OCI-LY1 (cell line): Measurements from ENCODE around the gene TMEM151A.

Experiments used
- H2AFZ ChIP-seq: fragments of 200-600 bp; sonication (generic), shearing (Covaris generic); 2 replicates; pipeline ENCODE4 v1.6.0; 2014; ENCODE audit warnings: antibody characterized with exemption, mild to moderate bottlenecking, low read length
- H3F3A ChIP-seq: fragments of 200-600 bp; sonication (generic), shearing (Covaris generic); 2 replicates; pipeline ENCODE4 v1.6.0; 2014; ENCODE audit warnings: mild to moderate bottlenecking, antibody characterized with exemption, low read length, moderate library complexity; ENCODE audit not compliant: insufficient read depth
- H3K27ac ChIP-seq: fragments of 200-600 bp; sonication (generic); 2 replicates; pipeline ENCODE4 v1.5.1; 2014; ENCODE audit warnings: low read length, mixed run types, mild to moderate bottlenecking, low read depth; ENCODE audit not compliant: poor library complexity, severe bottlenecking
- H3K27me3 ChIP-seq: fragments of 200-600 bp; sonication (generic); 2 replicates; pipeline ENCODE4 v1.6.0; 2014; ENCODE audit warnings: antibody characterized with exemption, mild to moderate bottlenecking, low read length, moderate library complexity; ENCODE audit not compliant: insufficient read depth
- H3K36me3 ChIP-seq: fragments of 200-600 bp; sonication (generic); 2 replicates; pipeline ENCODE4 v1.6.1; 2014; ENCODE audit warnings: mild to moderate bottlenecking, antibody characterized with exemption, low read length, moderate library complexity, mixed read lengths; ENCODE audit not compliant: insufficient read depth
- H3K4me1 ChIP-seq: fragments of 200-600 bp; sonication (generic); 2 replicates; pipeline ENCODE4 v1.5.1; 2014; ENCODE audit warnings: mild to moderate bottlenecking, low read length, moderate library complexity; ENCODE audit not compliant: insufficient read depth, severe bottlenecking
- H3K4me2 ChIP-seq: fragments of 200-600 bp; sonication (generic), shearing (Covaris generic); 2 replicates; pipeline ENCODE4 v1.6.1; 2014; ENCODE audit warnings: low read length
- H3K4me3 ChIP-seq: fragments of 200-600 bp; sonication (generic); 2 replicates; pipeline ENCODE4 v1.5.1; 2014; ENCODE audit warnings: low read length, low read depth, mild to moderate bottlenecking, mixed read lengths; ENCODE audit not compliant: poor library complexity, severe bottlenecking
- H3K79me2 ChIP-seq: fragments of 200-600 bp; shearing (Covaris generic); 2 replicates; pipeline ENCODE4 v1.6.1; 2016; ENCODE audit warnings: mixed run types, low read length, mixed read lengths; ENCODE audit not compliant: insufficient read depth
- H3K9ac ChIP-seq: fragments of 200-600 bp; sonication (generic), shearing (Covaris generic); 2 replicates; pipeline ENCODE4 v1.6.1; 2014; ENCODE audit warnings: mild to moderate bottlenecking, low read length, mixed read lengths
- H3K9me2 ChIP-seq: fragments of 200-600 bp; sonication (generic), shearing (Covaris generic); 2 replicates; pipeline ENCODE4 v1.6.1; 2014; ENCODE audit warnings: low read depth, mild to moderate bottlenecking, low read length, mixed read lengths
- H3K9me3 ChIP-seq: fragments of 200-600 bp; shearing (Covaris generic); 2 replicates; pipeline ENCODE4 v1.6.1; 2014; ENCODE audit warnings: low read length, mixed read lengths
- H4K20me1 ChIP-seq: fragments of 200-600 bp; sonication (generic), shearing (Covaris generic); 2 replicates; pipeline ENCODE4 v1.6.0; 2016; ENCODE audit warnings: mild to moderate bottlenecking, low read length; ENCODE audit not compliant: insufficient read depth
- CTCF ChIP-seq: fragments of 200-600 bp; sonication (generic), shearing (Covaris generic); IDR thresholded peaks from 2 replicates; pipeline ENCODE4 v1.5.1; 2017; ENCODE audit warnings: mild to moderate bottlenecking, antibody characterized with exemption, low read length, moderate library complexity, mixed read lengths
- EZH2 ChIP-seq: fragments of 200-600 bp; sonication (generic), shearing (Covaris generic); IDR thresholded peaks from 2 replicates; pipeline ENCODE4 v1.8.0; 2017; ENCODE audit warnings: borderline replicate concordance, mixed run types, mild to moderate bottlenecking, antibody characterized with exemption, low read length, moderate library complexity, mixed read lengths

The TMEM151A gene

GRCh38 chr11:66287889-66288670 is 3.6 kb upstream of the TMEM151A start:
- Histone ChIP-seq H3K4me3 (peak overlapping the region; percentile 71), H3K4me1 (peaks cover 22% of the 10 kb centered on the region), H2AFZ (no peak overlapping the region)

GRCh38 chr11:66288671-66289547 is 2.8 kb upstream of the TMEM151A start, which contains the start of gene YIF1A:
TSS of gene YIF1A (minus strand) at chr11:66289143. CDS start at chr11:66288985, 158 bp downstream.
- Histone ChIP-seq H3K4me2 (peak within 1 kb of the TSS; percentile 92), H3F3A (no peaks in the 10 kb centered on the region), H3K79me2 (no peaks in the 10 kb centered on the region), H3K9me3 (no peaks in the 10 kb centered on the region), H3K36me3 (no peaks in the 10 kb centered on the region), H3K9me2 (no peaks in the 10 kb centered on the region), H2AFZ (no peak within 1 kb of the TSS), H3K27ac (no peak within 1 kb of the TSS), H3K4me3 (peak within 1 kb of the TSS; percentile 71), H4K20me1 (no peaks in the 10 kb centered on the region), H3K27me3 (no peaks in the 10 kb centered on the region), H3K9ac (peak within 1 kb of the TSS; percentile 78), H3K4me1 (peaks cover 22% of the 10 kb centered on the region)
- TF ChIP-seq EZH2 (no peak), CTCF (no peak; the same call in 1 of the 2 replicates)

More at GRCh38 chr11:66287889-66288670, 3.6 kb upstream of the TMEM151A start:
- TF ChIP-seq CTCF: no peak
- no peak for TF ChIP-seq EZH2
- Histone ChIP-seq H3K27ac (no peak overlapping the region), H3K4me2 (peak overlapping the region; percentile 92), H3K9me2 (no peaks in the 10 kb centered on the region), H3K9ac (peak overlapping the region; percentile 78), H3K79me2 (no peaks in the 10 kb centered on the region), H3K9me3 (no peaks in the 10 kb centered on the region), H3K36me3 (no peaks in the 10 kb centered on the region), H3F3A (no peaks in the 10 kb centered on the region), H3K27me3 (no peaks in the 10 kb centered on the region), H4K20me1 (no peaks in the 10 kb centered on the region)

- Histone ChIP-seq H3K4me2 (peak overlapping the region; percentile 56), H2AFZ (no peak overlapping the region), H3K9me2 (no peaks in the 10 kb centered on the region), H3K27me3 (no peaks in the 10 kb centered on the region), H3K9ac (peak overlapping the region; percentile 43; the same call in 1 of the 2 replicates), H3K79me2 (no peaks in the 10 kb centered on the region), H3K36me3 (no peaks in the 10 kb centered on the region), H3K4me3 (peak overlapping the region; percentile 71), H4K20me1 (no peaks in the 10 kb centered on the region), H3F3A (no peaks in the 10 kb centered on the region), H3K4me1 (peaks cover 22% of the 10 kb centered on the region), H3K9me3 (no peaks in the 10 kb centered on the region), H3K27ac (no peak overlapping the region)
- TF ChIP-seq CTCF (no peak), EZH2 (no peak)
Observed at GRCh38 chr11:66289548-66290329, 2.0 kb upstream of the TMEM151A start.
